ENCODE data around the gene QPRT. TPM values are rescaled to one million over a fixed set of nuclear protein-coding genes. Genes with fewer than 3 reads are reported as not detected.
"Not testable (repeated sequence)": the region's sequence is repeated elsewhere in the genome, so short reads cannot be mapped to it uniquely, and the experiment has no call there.

The QPRT gene
- total RNA-seq, 1 donor from 2014 or later, result 0.60 TPM

- no peak for ATAC-seq
These were observed 41.7 kb downstream of the QPRT start for GRCh38 chr16:29720703-29721102.

GRCh38 chr16:29721167-29721879, 42.3 kb downstream of the QPRT start:
- not testable (repeated sequence) for ATAC-seq

- no peak for ATAC-seq
These were observed 47.9 kb downstream of the QPRT start for GRCh38 chr16:29726845-29727377.

- no peak for ATAC-seq
These were observed 48.5 kb downstream of the QPRT start for GRCh38 chr16:29727452-29727851.

GRCh38 chr16:29729116-29729521, 50.1 kb downstream of the QPRT start:
- ATAC-seq, result no peak

GRCh38 chr16:29730649-29731048, 51.7 kb downstream of the QPRT start:
- ATAC-seq, result no peak

GRCh38 chr16:29731768-29732601, 53.0 kb downstream of the QPRT start:
- ATAC-seq, result not testable (repeated sequence)

GRCh38 chr16:29734786-29735185, 55.8 kb downstream of the QPRT start:
- ATAC-seq, result no peak

GRCh38 chr16:29736112-29736511, 57.1 kb downstream of the QPRT start:
- no peak for ATAC-seq

GRCh38 chr16:29736764-29737163, 57.8 kb downstream of the QPRT start:
- no peak for ATAC-seq

- no peak for ATAC-seq
These were observed 58.7 kb downstream of the QPRT start for GRCh38 chr16:29737713-29738112.

- ATAC-seq, result peak; percentile 85
These were observed 59.5 kb downstream of the QPRT start for GRCh38 chr16:29738514-29738913.

GRCh38 chr16:29739927-29740629, 61.1 kb downstream of the QPRT start:
- not testable (repeated sequence) for ATAC-seq

- ATAC-seq, result not testable (repeated sequence)
These were observed 61.6 kb downstream of the QPRT start for GRCh38 chr16:29740630-29741015.

- no peak for ATAC-seq
These were observed 63.8 kb downstream of the QPRT start for GRCh38 chr16:29742683-29743275.

- ATAC-seq, result no peak
These were observed 64.5 kb downstream of the QPRT start for GRCh38 chr16:29743475-29743826.

- ATAC-seq, result no peak
These were observed 65.0 kb downstream of the QPRT start for GRCh38 chr16:29743827-29744531.

- peak; percentile 9 for ATAC-seq
These were observed 65.6 kb downstream of the QPRT start for GRCh38 chr16:29744541-29745101.

- peak; percentile 35 for ATAC-seq
These were observed 66.3 kb downstream of the QPRT start for GRCh38 chr16:29745121-29745852.

- ATAC-seq, result peak; percentile 81
These were observed 66.9 kb downstream of the QPRT start, which contains the start of gene C16orf54 for GRCh38 chr16:29745853-29746345. Gene C16orf54, minus strand, starts transcription at chr16:29745990. Its CDS starts 1,039 bp downstream, at chr16:29744951.

- ATAC-seq, result not testable (repeated sequence)
These were observed 67.5 kb downstream of the QPRT start for GRCh38 chr16:29746518-29746917.
